Cerebellar nuclear complex (tissue), 1 donor: ENCODE results near the gene KCNMA1.

ENCODE experiments used
- DNase-seq, 2 experiments: peaks; one replicate each; lab custom pipeline; 2025; lab: John Stamatoyannopoulos, UW

The KCNMA1 gene

GRCh38 chr10:77156406-77156879 is 481.2 kb downstream of the KCNMA1 start:
- DNase-seq, result no peak

GRCh38 chr10:77152256-77152655 is 485.4 kb downstream of the KCNMA1 start:
- no peak for DNase-seq

GRCh38 chr10:77151408-77151807 is 486.2 kb downstream of the KCNMA1 start:
- DNase-seq, result no peak

- DNase-seq, result no peak
These were observed 487.9 kb downstream of the KCNMA1 start for GRCh38 chr10:77149706-77150105.

- DNase-seq, result no peak
These were observed 488.6 kb downstream of the KCNMA1 start for GRCh38 chr10:77149001-77149400.

GRCh38 chr10:77147871-77148270 is 489.7 kb downstream of the KCNMA1 start:
- DNase-seq, result no peak

- no peak for DNase-seq
These were observed 490.8 kb downstream of the KCNMA1 start for GRCh38 chr10:77146712-77147336.

GRCh38 chr10:77144656-77145055 is 493.0 kb downstream of the KCNMA1 start:
- no peak for DNase-seq

- no peak for DNase-seq
These were observed 498.1 kb downstream of the KCNMA1 start for GRCh38 chr10:77139252-77140160.

GRCh38 chr10:77138541-77138940 is 499.1 kb downstream of the KCNMA1 start:
- DNase-seq, result no peak

GRCh38 chr10:77135555-77135954 is 502.1 kb downstream of the KCNMA1 start:
- DNase-seq, result no peak

- no peak for DNase-seq
These were observed 506.4 kb downstream of the KCNMA1 start for GRCh38 chr10:77131214-77131613.

GRCh38 chr10:77127243-77127642 is 510.4 kb downstream of the KCNMA1 start:
- no peak for DNase-seq

- no peak for DNase-seq
These were observed 512.4 kb downstream of the KCNMA1 start for GRCh38 chr10:77125231-77125630.

- DNase-seq, result no peak
These were observed 514.3 kb downstream of the KCNMA1 start for GRCh38 chr10:77123330-77123729.

GRCh38 chr10:77121829-77122228 is 515.8 kb downstream of the KCNMA1 start:
- no peak for DNase-seq

- no peak for DNase-seq
These were observed 516.8 kb downstream of the KCNMA1 start for GRCh38 chr10:77120666-77121376.

GRCh38 chr10:77120012-77120411 is 517.6 kb downstream of the KCNMA1 start:
- no peak for DNase-seq

- no peak for DNase-seq
These were observed 518.9 kb downstream of the KCNMA1 start for GRCh38 chr10:77118603-77119282.

GRCh38 chr10:77117501-77117900 is 520.1 kb downstream of the KCNMA1 start:
- no peak for DNase-seq

GRCh38 chr10:77116904-77117303 is 520.7 kb downstream of the KCNMA1 start:
- DNase-seq, result no peak
